H1 (cell line): Measurements from ENCODE around the gene KCNN1. TPM values are rescaled to one million over a fixed set of nuclear protein-coding genes. Genes with fewer than 3 reads are reported as not detected.

ENCODE experiments used
- CTCF ChIA-PET: fragments of 300-600 bp; sonication (Branson Sonifier 250); formaldehyde crosslinking; loops from one replicate; lab custom pipeline; 2021; ENCODE audit not compliant: partially characterized antibody; lab: Charles Lee
- POLR2A ChIA-PET: fragments of 300-600 bp; sonication (Branson Sonifier 250); formaldehyde crosslinking; loops from one replicate; lab custom pipeline; 2021; ENCODE audit warnings: inconsistent platforms; ENCODE audit not compliant: partially characterized antibody; lab: Charles Lee
- DNase-seq, 2 experiments: peaks; one replicate each; pipeline versions ENCODE4 v3.0.0 to v3.0.0-alpha.2; 2010 to 2022; ENCODE audit warnings: low spot score in 2 of 2, low read depth in 1 of 2, mixed read lengths in 1 of 2
- FAIRE-seq: peaks from 2 replicates; lab custom pipeline; 2011; peaks lifted over from hg19 to GRCh38; lab: Jason Lieb, UNC
- H2AFZ ChIP-seq: 2 replicates; pipeline ENCODE4 v1.8.1; 2012; ENCODE audit warnings: low read length, inconsistent platforms
- H2AK5ac ChIP-seq: 2 replicates; pipeline ENCODE4 v1.6.1; 2013; ENCODE audit warnings: low read depth, low read length
- H2BK120ac ChIP-seq: replicated peaks from 2 replicates; pipeline ENCODE3; 2013; ENCODE audit warnings: low read depth, low read length, inconsistent platforms
- H2BK12ac ChIP-seq: 2 replicates; pipeline ENCODE4 v1.6.1; 2013; ENCODE audit warnings: low read depth, low read length
- H2BK15ac ChIP-seq: 2 replicates; pipeline ENCODE4 v1.6.1; 2013; ENCODE audit warnings: low read length
- H2BK20ac ChIP-seq: 2 replicates; pipeline ENCODE4 v1.6.1; 2013; ENCODE audit warnings: low read length
- H2BK5ac ChIP-seq: 2 replicates; pipeline ENCODE4 v1.6.1; 2013; ENCODE audit warnings: low read depth, low read length
- H3K14ac ChIP-seq: 2 replicates; pipeline ENCODE4 v1.6.1; 2013; ENCODE audit warnings: inconsistent platforms; ENCODE audit not compliant: insufficient read length
- H3K18ac ChIP-seq: 2 replicates; pipeline ENCODE4 v1.6.1; 2013; ENCODE audit warnings: low read length; ENCODE audit errors: extremely low read depth
- H3K23ac ChIP-seq: 2 replicates; pipeline ENCODE4 v1.6.1; 2013; ENCODE audit warnings: inconsistent platforms; ENCODE audit not compliant: insufficient read length
- H3K23me2 ChIP-seq: 2 replicates; pipeline ENCODE4 v1.6.1; 2013; ENCODE audit warnings: low read depth, low read length
- H3K27ac ChIP-seq: 2 replicates; pipeline ENCODE4 v1.6.1; 2011; ENCODE audit warnings: low read depth, low read length, inconsistent platforms
- H3K27me3 ChIP-seq, 4 experiments: replicated peaks in 1 of 4; 1 replicate in 1 of 4; 2 replicates in 3 of 4; pipeline versions ENCODE4 v1.6.1 to v1.8.1; 2011 to 2013; ENCODE audit warnings: low read length in 3 of 4, mild to moderate bottlenecking in 3 of 4, inconsistent platforms in 2 of 4, mixed read lengths in 2 of 4, moderate library complexity in 1 of 4; ENCODE audit not compliant: control insufficient read depth in 3 of 4, insufficient read depth in 3 of 4; ENCODE audit errors: extremely low read depth in 1 of 4
- H3K36me3 ChIP-seq, 4 experiments: 2 replicates each; pipeline versions ENCODE4 v1.6.1 to v1.8.1; 2011 to 2013; ENCODE audit warnings: mild to moderate bottlenecking in 4 of 4, low read length in 3 of 4, moderate library complexity in 2 of 4, control low read depth in 1 of 4, inconsistent platforms in 1 of 4; ENCODE audit not compliant: insufficient read depth in 4 of 4, control insufficient read depth in 2 of 4
- H3K4ac ChIP-seq: replicated peaks from 2 replicates; pipeline ENCODE3; 2013; ENCODE audit warnings: low read length, low read depth, mixed read lengths, inconsistent platforms; ENCODE audit not compliant: insufficient read length
- H3K4me1 ChIP-seq, 4 experiments: replicated peaks in 1 of 4; 1 replicate in 1 of 4; 2 replicates in 3 of 4; pipeline versions ENCODE4 v1.6.1 to v1.8.1; 2011 to 2013; ENCODE audit warnings: low read length in 3 of 4, inconsistent platforms in 2 of 4, mixed read lengths in 1 of 4; ENCODE audit not compliant: insufficient read depth in 4 of 4, control insufficient read depth in 3 of 4
- H3K4me2 ChIP-seq, 2 experiments: 2 replicates each; pipeline versions ENCODE4 v1.6.1 to v1.8.1; 2011 to 2013; ENCODE audit warnings: low read depth in 2 of 2, low read length in 2 of 2, control low read depth in 1 of 2, inconsistent platforms in 1 of 2, mild to moderate bottlenecking in 1 of 2; ENCODE audit not compliant: insufficient read depth in 1 of 2
- H3K4me3 ChIP-seq, 4 experiments: fragments of 200-600, 300-600 bp in 1 of 4; sonication (generic), shearing (Covaris generic), sonication (Bioruptor Twin) in 1 of 4; 2 replicates each; pipeline versions ENCODE4 v1.5.1 to v1.8.1; 2011 to 2016; ENCODE audit warnings: low read length in 4 of 4, low read depth in 3 of 4, control low read depth in 2 of 4, inconsistent platforms in 2 of 4, mild to moderate bottlenecking in 2 of 4, mixed read lengths in 1 of 4, moderate library complexity in 1 of 4; ENCODE audit not compliant: insufficient read depth in 2 of 4; ENCODE audit errors: extremely low read depth in 1 of 4
- H3K56ac ChIP-seq: replicated peaks from 2 replicates; pipeline ENCODE3; 2013; ENCODE audit warnings: low read depth, mild to moderate bottlenecking, mixed read lengths, low read length, inconsistent platforms; ENCODE audit not compliant: insufficient read length
- H3K79me1 ChIP-seq: 2 replicates; pipeline ENCODE4 v1.6.1; 2013; ENCODE audit warnings: low read depth, low read length, control low read depth
- H3K79me2 ChIP-seq, 2 experiments: 2 replicates each; pipeline versions ENCODE4 v1.6.1 to v1.8.1; 2012 to 2013; ENCODE audit warnings: low read length in 2 of 2, mild to moderate bottlenecking in 2 of 2, inconsistent platforms in 1 of 2; ENCODE audit not compliant: insufficient read depth in 2 of 2, control insufficient read depth in 1 of 2
- H3K9ac ChIP-seq, 4 experiments: replicated peaks in 1 of 4; 1 replicate in 1 of 4; 2 replicates in 3 of 4; pipeline versions ENCODE4 v1.6.1 to v1.8.1; 2011 to 2013; ENCODE audit warnings: low read depth in 3 of 4, low read length in 3 of 4, control low read depth in 2 of 4, mild to moderate bottlenecking in 2 of 4, moderate library complexity in 2 of 4, inconsistent platforms in 1 of 4; ENCODE audit errors: extremely low read depth in 1 of 4
- H3K9me3 ChIP-seq, 2 experiments: 2 replicates each; pipeline versions ENCODE4 v1.6.1 to v1.8.1; 2012 to 2013; ENCODE audit warnings: mild to moderate bottlenecking in 2 of 2, moderate library complexity in 2 of 2, control low read depth in 1 of 2, inconsistent platforms in 1 of 2, low read depth in 1 of 2, low read length in 1 of 2, mixed read lengths in 1 of 2; ENCODE audit not compliant: insufficient read depth in 2 of 2
- H4K20me1 ChIP-seq, 2 experiments: replicated peaks in 1 of 2; 2 replicates each; pipeline versions ENCODE3 to v1.8.1; 2011 to 2013; ENCODE audit warnings: inconsistent platforms in 2 of 2, low read length in 2 of 2, mild to moderate bottlenecking in 1 of 2; ENCODE audit not compliant: insufficient read depth in 2 of 2, control insufficient read depth in 1 of 2
- H4K5ac ChIP-seq: 2 replicates; pipeline ENCODE4 v1.6.1; 2013; ENCODE audit warnings: low read length, low read depth, mixed read lengths, inconsistent platforms; ENCODE audit not compliant: insufficient read length
- H4K8ac ChIP-seq: 2 replicates; pipeline ENCODE4 v1.8.0; 2013; ENCODE audit warnings: mild to moderate bottlenecking, moderate library complexity, low read length, inconsistent platforms; ENCODE audit not compliant: insufficient read depth; ENCODE audit errors: extremely low read depth
- H4K91ac ChIP-seq: replicated peaks from 2 replicates; pipeline ENCODE3; 2013; ENCODE audit warnings: low read length, mixed read lengths, inconsistent platforms; ENCODE audit not compliant: insufficient read length
- BACH1 ChIP-seq: IDR thresholded peaks from 2 replicates; pipeline ENCODE4 v1.6.1; 2012; ENCODE audit warnings: low read length, improper control_type of control experiment
- CTBP2 ChIP-seq: IDR thresholded peaks from 2 replicates; pipeline ENCODE4 v1.7.0; 2011; ENCODE audit warnings: borderline replicate concordance, mild to moderate bottlenecking, moderate library complexity, mixed read lengths, low read length; ENCODE audit not compliant: insufficient read depth, insufficient read length
- EGR1 ChIP-seq: IDR thresholded peaks from 2 replicates; pipeline ENCODE4 v1.6.1; 2011; ENCODE audit warnings: low read depth, low read length, borderline replicate concordance
- EP300 ChIP-seq, 2 experiments: IDR thresholded peaks; 1 replicate in 1 of 2; 2 replicates in 1 of 2; pipeline ENCODE4 v1.6.1; 2011 to 2012; ENCODE audit warnings: low read depth in 2 of 2, low read length in 2 of 2, mild to moderate bottlenecking in 2 of 2, borderline replicate concordance in 1 of 2, inconsistent platforms in 1 of 2, moderate library complexity in 1 of 2
- JUN ChIP-seq: IDR thresholded peaks from 2 replicates; pipeline ENCODE4 v1.6.1; 2011; ENCODE audit warnings: low read depth, mild to moderate bottlenecking, improper control_type of control experiment, low read length
- JUND ChIP-seq: IDR thresholded peaks from 2 replicates; pipeline ENCODE4 v1.6.1; 2011; ENCODE audit warnings: mild to moderate bottlenecking, improper control_type of control experiment, low read length
- KDM4A ChIP-seq: IDR thresholded peaks from one replicate; pipeline ENCODE4 v1.7.1; 2012; ENCODE audit warnings: low read depth, mild to moderate bottlenecking, moderate library complexity, low read length, inconsistent platforms; ENCODE audit not compliant: severe bottlenecking
- MAFK ChIP-seq: IDR thresholded peaks from 2 replicates; pipeline ENCODE4 v1.6.1; 2012; ENCODE audit warnings: low read depth, mild to moderate bottlenecking, improper control_type of control experiment, low read length
- NRF1 ChIP-seq: IDR thresholded peaks from 2 replicates; pipeline ENCODE4 v1.6.1; 2011; ENCODE audit warnings: mild to moderate bottlenecking, low read depth, low read length, improper control_type of control experiment
- SAP30 ChIP-seq: fragments of 300-600 bp; sonication (generic); IDR thresholded peaks from 2 replicates; pipeline ENCODE4 v1.7.1; 2012; ENCODE audit warnings: low read length, moderate library complexity, mild to moderate bottlenecking, inconsistent platforms; ENCODE audit not compliant: insufficient read depth, insufficient replicate concordance
- SIRT6 ChIP-seq: IDR thresholded peaks from one replicate; pipeline ENCODE4 v1.7.1; 2012; ENCODE audit warnings: low read length, inconsistent platforms
- TEAD4 ChIP-seq: IDR thresholded peaks from 2 replicates; pipeline ENCODE4 v1.6.1; 2012; ENCODE audit warnings: low read depth, low read length, inconsistent platforms, mixed read lengths
- ZNF274 ChIP-seq: IDR thresholded peaks from 2 replicates; pipeline ENCODE4 v1.7.0; 2012; ENCODE audit warnings: low read length, borderline replicate concordance; ENCODE audit errors: extremely low read depth
- WGBS, 2 experiments: shearing (Covaris generic) in 1 of 2; methylation state at CpG; one replicate each; pipeline versions ENCODE4 v1.1.6 to v1.1.7; 2013 to 2015; ENCODE audit warnings: low lambda C conversion rate in 2 of 2, mixed read lengths in 2 of 2, inconsistent platforms in 1 of 2, low coverage in 1 of 2, missing lambda C conversion rate in 1 of 2; ENCODE audit not compliant: insufficient replicate concordance in 2 of 2, insufficient coverage in 1 of 2, insufficient read length in 1 of 2; ENCODE audit errors: extremely low coverage in 1 of 2, missing lambda C conversion rate in 1 of 2; 5-methylcytosine and 5-hydroxymethylcytosine counted together
- polyA plus RNA-seq, 7 experiments: library from polyadenylated mRNA; depleted of rRNA in 3 of 7; stranded (reverse) in 5 of 7; unstranded in 2 of 7; fragments of >200 nt in 5 of 7; fragments of 200-250 nt in 2 of 7; gene quantifications; 1 replicate in 5 of 7; 2 replicates in 1 of 7; 4 replicates in 1 of 7; pipeline versions ENCODE4 v1.2.1 to v1.2.3, GENCODE V29; 2011 to 2013; ENCODE audit warnings: missing spikeins in 2 of 7, mixed read lengths in 2 of 7
- total RNA-seq: library from RNA; stranded (reverse); fragmentation: NEBNext Ultra II Directional; extraction: Animal tissue kit (Norgen Biotek cat#: 25700); gene quantifications from 2 replicates; pipeline ENCODE4 v1.2.1, GENCODE V29; 2021

KCNN1 gene
- total and polyA plus RNA-seq, 2 of the 8 experiments (the other 6 are each of a cell fraction or from before 2014, with no cell fraction given), result 11.0 to 12.5 TPM

DNA sequence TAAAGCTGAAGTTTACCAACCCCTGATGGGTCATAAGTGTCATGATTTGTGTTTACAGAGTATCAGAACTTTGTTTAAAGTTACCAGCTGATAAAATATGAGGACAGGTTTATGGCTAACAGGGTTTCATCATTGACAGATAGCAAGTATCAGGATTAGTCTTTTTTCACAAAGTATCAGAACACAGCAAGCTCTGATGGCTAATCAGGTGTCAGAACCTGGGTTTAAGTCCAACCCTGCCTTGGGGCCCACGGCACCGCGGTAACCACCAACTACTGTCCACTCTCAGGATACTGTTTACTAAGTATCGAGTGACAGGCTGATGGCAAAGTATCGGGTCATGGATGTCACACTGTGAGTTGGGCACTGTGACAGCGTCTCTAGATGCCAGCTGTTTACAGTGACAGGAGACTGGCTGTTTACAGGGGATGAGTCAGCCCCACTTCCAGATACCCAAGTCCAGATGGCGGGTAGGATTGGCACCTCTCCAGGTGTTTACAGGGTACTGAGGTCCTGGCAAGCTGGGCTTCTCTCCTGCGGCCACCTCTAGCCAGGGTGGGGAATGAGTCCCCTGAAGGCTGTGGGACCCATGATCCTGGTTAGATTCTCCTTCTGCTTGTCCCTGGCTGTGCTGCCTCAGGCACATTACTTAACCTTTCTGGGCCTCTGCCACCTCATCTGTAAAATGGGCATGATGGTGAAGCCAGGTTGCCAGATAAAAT, 62.9 kb downstream of the KCNN1 start:
- H3K4me2 ChIP-seq, result no peak overlapping the region
- no peak overlapping the region for H3K56ac ChIP-seq
- no peak overlapping the region for H2BK120ac ChIP-seq
- H3K4ac ChIP-seq, result no peak overlapping the region
- no peak overlapping the region for H2AFZ ChIP-seq
- no peaks in the 10 kb centered on the region for H3K79me2 ChIP-seq
- FAIRE-seq (no peak), DNase-seq (no peak)
- no peaks in the 10 kb centered on the region for H3K79me1 ChIP-seq
- no peak overlapping the region for H2AK5ac ChIP-seq
- H4K8ac ChIP-seq, result no peak overlapping the region
- H3K18ac ChIP-seq, result no peak overlapping the region
- H3K14ac ChIP-seq, result no peak overlapping the region
- H3K9me3 ChIP-seq, result no peaks in the 10 kb centered on the region
- CTCF ChIA-PET, result interaction anchor here (0.6 to 1.9 kb wide), 4 partner anchors 12 to 31 kb away, joined by 3 to 5 read pairs (median 4); no protein-coding TSS in a partner anchor
- no peaks in the 10 kb centered on the region for H3K23me2 ChIP-seq
- H3K4me1 ChIP-seq, result no peaks in the 10 kb centered on the region
- H3K23ac ChIP-seq, result no peak overlapping the region
- no peak overlapping the region for H2BK20ac ChIP-seq
- no peak overlapping the region for H2BK12ac ChIP-seq
- H4K20me1 ChIP-seq, result no peaks in the 10 kb centered on the region
- POLR2A ChIA-PET, result interaction anchor here (0.8 kb wide), 1 partner anchor 21 kb away, joined by 3 read pairs; the partner anchor contains the start of gene ARRDC2
- no peak overlapping the region for H3K9ac ChIP-seq
- H4K5ac ChIP-seq, result no peak overlapping the region
- no peak overlapping the region for H3K27ac ChIP-seq
- no peak overlapping the region for H2BK15ac ChIP-seq
- no peaks in the 10 kb centered on the region for H3K36me3 ChIP-seq
- no peak overlapping the region for H4K91ac ChIP-seq
- 90% methylated on average over 8 of the region's 8 CpGs; no CpG with 5 or more reads in 1 of the 2 experiments for WGBS, 2 experiments
- no peaks in the 10 kb centered on the region; a peak in 1 of 7 replicates for H3K27me3 ChIP-seq
- no peak overlapping the region for H3K4me3 ChIP-seq
- no peak overlapping the region for H2BK5ac ChIP-seq
- TF ChIP-seq KDM4A (no peak), ZNF274 (no peak), JUN (no peak), CTBP2 (no peak), SAP30 (no peak), SIRT6 (no peak), TEAD4 (no peak), NRF1 (no peak), EGR1 (no peak), MAFK (no peak), JUND (no peak), BACH1 (no peak), EP300 (IDR thresholded peaks at IDR 0.05; ENCODE audit: borderline replicate concordance in 1 of 2, low read depth in 2 of 2, low read length in 2 of 2) (no peak)
